22Rv1 (cell line): Measurements from ENCODE around the gene ADNP2.

Experiments
- H3K27ac ChIP-seq: fragments of 450-650 bp; 2 replicates; pipeline ENCODE4 v1.5.1; 2017
- ZFX ChIP-seq: fragments of 450-650 bp; IDR thresholded peaks from 2 replicates; pipeline ENCODE4 v1.6.1; 2017; ENCODE audit warnings: antibody characterized with exemption, borderline replicate concordance
- TF ChIP-seq, protein P1 (sequence below): fragments of 450-650 bp; IDR thresholded peaks from 2 replicates; pipeline ENCODE4 v1.5.1; 2017; ENCODE audit warnings: mild to moderate bottlenecking

Gene ADNP2

GRCh38 chr18:80145196-80145804 is 36.2 kb downstream of the ADNP2 start:
- H3K27ac ChIP-seq: no peak overlapping the region
- TF ChIP-seq, protein P1, sequence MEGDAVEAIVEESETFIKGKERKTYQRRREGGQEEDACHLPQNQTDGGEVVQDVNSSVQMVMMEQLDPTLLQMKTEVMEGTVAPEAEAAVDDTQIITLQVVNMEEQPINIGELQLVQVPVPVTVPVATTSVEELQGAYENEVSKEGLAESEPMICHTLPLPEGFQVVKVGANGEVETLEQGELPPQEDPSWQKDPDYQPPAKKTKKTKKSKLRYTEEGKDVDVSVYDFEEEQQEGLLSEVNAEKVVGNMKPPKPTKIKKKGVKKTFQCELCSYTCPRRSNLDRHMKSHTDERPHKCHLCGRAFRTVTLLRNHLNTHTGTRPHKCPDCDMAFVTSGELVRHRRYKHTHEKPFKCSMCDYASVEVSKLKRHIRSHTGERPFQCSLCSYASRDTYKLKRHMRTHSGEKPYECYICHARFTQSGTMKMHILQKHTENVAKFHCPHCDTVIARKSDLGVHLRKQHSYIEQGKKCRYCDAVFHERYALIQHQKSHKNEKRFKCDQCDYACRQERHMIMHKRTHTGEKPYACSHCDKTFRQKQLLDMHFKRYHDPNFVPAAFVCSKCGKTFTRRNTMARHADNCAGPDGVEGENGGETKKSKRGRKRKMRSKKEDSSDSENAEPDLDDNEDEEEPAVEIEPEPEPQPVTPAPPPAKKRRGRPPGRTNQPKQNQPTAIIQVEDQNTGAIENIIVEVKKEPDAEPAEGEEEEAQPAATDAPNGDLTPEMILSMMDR: no peak
- TF ChIP-seq ZFX: no peak

DNA sequence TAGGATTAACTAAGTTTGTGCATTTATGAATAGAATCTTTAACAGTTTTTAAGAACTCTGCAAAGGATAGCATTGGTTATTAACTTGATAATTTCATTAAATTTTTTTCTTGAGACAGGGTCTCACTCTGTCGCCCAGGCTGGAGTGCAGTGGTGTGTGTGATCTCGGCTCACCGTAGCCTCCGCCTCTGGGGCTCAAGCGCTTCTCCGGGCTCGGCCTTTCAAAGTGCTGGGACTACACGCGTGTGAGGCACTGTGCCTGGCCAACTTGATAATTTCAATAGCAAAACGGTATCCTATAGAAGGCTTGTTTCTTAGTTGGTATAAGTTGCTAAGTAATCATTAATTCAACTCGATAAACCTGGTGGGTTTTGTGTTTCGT is 38.0 kb downstream of the ADNP2 start:
- H3K27ac ChIP-seq: peak overlapping the region; percentile 70
- TF ChIP-seq, protein P1: no peak
- TF ChIP-seq ZFX: no peak

DNA sequence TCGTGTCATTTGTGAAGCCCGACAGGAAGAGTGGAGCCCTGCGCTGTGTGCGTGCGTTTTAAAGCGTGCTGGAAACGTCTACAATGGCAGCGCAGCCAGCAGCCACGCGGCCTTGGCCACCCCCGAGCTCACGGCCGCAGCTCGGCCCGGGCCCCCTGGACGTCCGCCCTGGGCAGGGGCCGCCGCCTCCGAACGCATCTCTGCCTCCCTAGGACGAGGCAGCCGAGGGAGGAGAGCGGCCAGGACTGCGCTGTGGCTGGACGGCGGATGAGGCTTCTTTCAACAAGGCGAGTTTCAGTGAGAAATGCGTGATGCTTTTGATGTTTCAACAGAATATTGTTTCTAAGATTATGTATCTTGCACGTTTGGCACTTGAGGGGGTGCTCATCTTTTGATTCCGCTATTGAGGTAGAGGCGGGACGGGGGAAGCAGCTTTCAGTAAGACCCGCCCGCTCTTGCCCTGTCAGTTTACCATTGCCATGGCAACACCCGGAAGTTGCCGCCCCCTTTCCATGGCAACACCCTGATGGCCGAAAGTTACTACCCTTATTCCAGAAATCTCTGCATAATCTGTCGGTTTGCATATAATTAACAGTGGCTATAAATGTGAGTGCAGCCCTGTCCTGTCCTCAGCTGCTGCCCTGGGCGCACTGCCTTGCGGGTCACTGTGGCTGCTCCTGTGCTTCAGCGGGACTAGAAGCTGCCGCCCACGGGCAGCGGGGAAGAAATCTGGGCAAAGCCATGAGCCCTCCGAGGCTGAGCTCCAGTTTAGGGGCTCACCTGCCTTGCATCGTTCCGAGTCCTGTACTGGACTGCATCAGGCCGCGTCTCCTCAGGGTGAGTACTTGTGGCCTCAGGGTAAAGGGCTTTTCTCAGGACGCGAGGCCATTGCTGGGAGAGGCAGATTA is 38.6 kb downstream of the ADNP2 start:
- TF ChIP-seq, protein P1: no peak
- TF ChIP-seq ZFX: no peak
- peak overlapping the region; percentile 70 for H3K27ac ChIP-seq

DNA sequence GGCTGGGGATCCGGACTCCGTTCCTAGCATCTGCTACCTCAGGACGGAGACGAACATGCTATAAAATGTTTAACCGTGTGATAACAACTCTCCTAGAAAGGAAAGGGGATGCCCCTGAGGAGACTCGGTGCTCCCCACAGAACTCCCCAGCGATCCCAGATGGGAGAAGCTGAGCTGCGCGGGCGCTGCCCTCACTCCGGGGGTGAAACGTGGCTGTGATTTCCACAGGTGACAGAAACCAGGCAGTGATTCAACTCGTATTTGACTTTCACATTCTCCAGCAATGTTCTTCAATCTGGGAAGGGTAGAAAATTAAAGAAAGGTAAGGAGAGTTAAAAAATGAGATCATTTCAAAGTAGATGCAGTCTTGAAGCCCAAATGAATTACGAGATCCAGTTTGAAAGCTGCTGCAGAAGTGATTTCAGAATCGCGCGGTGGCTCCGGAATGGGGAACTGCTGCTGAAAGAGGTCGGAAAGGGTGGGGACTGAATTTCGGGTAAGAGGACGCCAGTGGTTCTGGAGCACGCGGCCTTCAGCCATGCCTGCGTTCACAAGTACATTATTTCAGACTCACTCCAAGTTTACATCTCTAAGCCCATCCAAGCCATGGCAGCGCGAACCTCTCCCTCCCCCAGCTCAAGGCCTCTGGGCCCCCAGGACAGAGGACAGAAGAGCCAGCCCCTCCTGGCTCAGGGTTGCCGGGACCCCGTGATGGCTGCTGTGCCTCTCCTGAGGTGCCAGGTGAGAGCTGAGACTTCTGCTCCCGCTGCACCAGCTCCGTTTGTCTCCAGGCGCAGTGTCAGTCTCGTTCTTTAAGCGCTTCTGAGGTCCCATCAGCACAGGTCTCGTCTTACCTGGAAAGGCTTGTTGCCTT is 39.5 kb downstream of the ADNP2 start:
- H3K27ac ChIP-seq: peak overlapping the region; percentile 70
- no peak for TF ChIP-seq ZFX
- TF ChIP-seq, protein P1: no peak

DNA sequence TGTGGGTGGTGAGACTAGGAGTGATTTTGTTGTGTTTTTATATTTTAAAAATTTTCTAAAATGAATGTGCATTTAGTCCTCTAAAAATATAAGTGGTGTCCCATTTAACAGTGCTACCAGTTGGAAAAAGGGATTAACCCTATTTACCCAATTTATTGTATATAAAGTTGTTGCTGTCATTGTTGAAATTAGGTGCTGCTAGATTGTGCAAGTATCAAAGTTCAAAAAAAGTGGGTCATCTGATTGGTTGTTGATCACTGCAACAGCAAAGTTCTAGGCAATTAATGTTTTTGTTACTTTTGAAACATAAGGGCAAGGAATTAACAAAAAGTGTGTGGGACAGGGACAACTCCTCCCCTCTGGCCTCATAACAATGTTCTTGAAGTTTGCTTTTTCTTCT is 40.6 kb downstream of the ADNP2 start:
- H3K27ac ChIP-seq: no peak overlapping the region
- TF ChIP-seq, protein P1: no peak
- no peak for TF ChIP-seq ZFX

- no peak overlapping the region for H3K27ac ChIP-seq
- TF ChIP-seq, protein P1: peak; percentile 56
- no peak for TF ChIP-seq ZFX
These were observed 45.2 kb downstream of the ADNP2 start for GRCh38 chr18:80154293-80154692.
